Keratinocyte (primary cell): ENCODE results near the gene FAM107B. TPM values are rescaled to one million over a fixed set of nuclear protein-coding genes. Genes with fewer than 3 reads are reported as not detected.

ENCODE experiments used
- DNase-seq: peaks from one replicate; pipeline ENCODE4 v3.0.0-alpha.2; 2011; ENCODE audit warnings: low read depth, missing footprints, low spot score
- FAIRE-seq: peaks from 2 replicates; lab custom pipeline; 2011; peaks lifted over from hg19 to GRCh38; lab: Jason Lieb, UNC
- H2AFZ ChIP-seq: 2 replicates; pipeline ENCODE4 v1.6.0; 2012; ENCODE audit warnings: low read length, control low read depth, inconsistent platforms; ENCODE audit not compliant: control insufficient read depth
- H3K27ac ChIP-seq: 2 replicates; pipeline ENCODE4 v1.5.1; 2011; ENCODE audit warnings: low read length; ENCODE audit not compliant: control insufficient read depth, insufficient read depth
- H3K27me3 ChIP-seq: 3 replicates; pipeline ENCODE4 v1.6.0; 2011; ENCODE audit warnings: low read length; ENCODE audit not compliant: control insufficient read depth, insufficient read depth; ENCODE audit errors: extremely low read depth
- H3K36me3 ChIP-seq, 2 experiments: 2 replicates in 1 of 2; 3 replicates in 1 of 2; pipeline ENCODE4 v1.5.1; 2011; ENCODE audit warnings: low read length in 2 of 2, mild to moderate bottlenecking in 1 of 2; ENCODE audit not compliant: control insufficient read depth in 2 of 2, insufficient read depth in 2 of 2; ENCODE audit errors: extremely low read depth in 1 of 2
- H3K4me1 ChIP-seq: 3 replicates; pipeline ENCODE4 v1.5.1; 2011; ENCODE audit warnings: low read length; ENCODE audit not compliant: control insufficient read depth, insufficient read depth; ENCODE audit errors: extremely low read depth
- H3K4me2 ChIP-seq: 3 replicates; pipeline ENCODE4 v1.6.0; 2011; ENCODE audit warnings: low read depth, low read length; ENCODE audit not compliant: control insufficient read depth, insufficient read depth; ENCODE audit errors: extremely low read depth
- H3K4me3 ChIP-seq, 3 experiments: fragments of 200-600 bp in 1 of 3; sonication (generic) in 1 of 3; 2 replicates in 2 of 3; 3 replicates in 1 of 3; pipeline ENCODE4 v1.5.1; 2011 to 2016; ENCODE audit warnings: low read length in 3 of 3, mild to moderate bottlenecking in 3 of 3, control low read depth in 2 of 3, inconsistent platforms in 1 of 3, low read depth in 1 of 3, mixed read lengths in 1 of 3, mixed run types in 1 of 3, moderate library complexity in 1 of 3; ENCODE audit not compliant: control insufficient read depth in 2 of 3, insufficient read depth in 2 of 3; ENCODE audit errors: extremely low read depth in 1 of 3
- H3K79me2 ChIP-seq: 2 replicates; pipeline ENCODE4 v1.6.0; 2012; ENCODE audit warnings: low read length; ENCODE audit not compliant: control insufficient read depth, insufficient read depth
- H3K9ac ChIP-seq: 3 replicates; pipeline ENCODE4 v1.6.0; 2011; ENCODE audit warnings: low read length; ENCODE audit not compliant: control insufficient read depth, insufficient read depth; ENCODE audit errors: extremely low read depth
- H3K9me1 ChIP-seq: 3 replicates; pipeline ENCODE4 v1.6.0; 2011; ENCODE audit warnings: low read length; ENCODE audit not compliant: control insufficient read depth, insufficient read depth; ENCODE audit errors: extremely low read depth
- H3K9me3 ChIP-seq: 2 replicates; pipeline ENCODE4 v1.5.1; 2012; ENCODE audit warnings: low read depth, low read length; ENCODE audit not compliant: control insufficient read depth
- H4K20me1 ChIP-seq: 3 replicates; pipeline ENCODE4 v1.6.0; 2011; ENCODE audit warnings: low read length; ENCODE audit not compliant: control insufficient read depth, insufficient read depth; ENCODE audit errors: extremely low read depth
- EZH2 ChIP-seq: IDR thresholded peaks from one replicate; pipeline ENCODE4 v1.6.1; 2012; ENCODE audit warnings: inconsistent platforms, mild to moderate bottlenecking, low read length, moderate library complexity
- dilution Hi-C: fragments of 300-500 bp; cut with MboI; formaldehyde crosslinking; loops from one replicate; pipeline ENCODE4 v1.7.0; 2020; ENCODE audit warnings: low sequenced_read_pairs; ENCODE audit not compliant: extremely low pct_ligation_motif_present
- polyA plus RNA-seq, 5 experiments: library from polyadenylated mRNA; depleted of rRNA in 3 of 5; stranded (reverse) in 3 of 5; stranded (forward) in 1 of 5; unstranded in 1 of 5; fragments of >200 nt; gene quantifications; 1 replicate in 1 of 5; 2 replicates in 3 of 5; 3 replicates in 1 of 5; pipeline versions ENCODE4 v1.2.1 to v1.2.3, GENCODE V29; 2011 to 2012; ENCODE audit warnings: missing spikeins in 2 of 5, low read depth in 1 of 5, low replicate concordance in 1 of 5
- TF ChIP-seq, protein P1 (sequence below), 3 experiments: IDR thresholded peaks in 1 of 3; conservative IDR thresholded peaks in 1 of 3; optimal IDR thresholded peaks in 1 of 3; 2 replicates in 2 of 3; 3 replicates in 1 of 3; pipeline versions ENCODE3 to v1.5.1; 2011; ENCODE audit warnings: low read length in 3 of 3, mild to moderate bottlenecking in 3 of 3, moderate library complexity in 2 of 3, control low read depth in 1 of 3, inconsistent platforms in 1 of 3; ENCODE audit not compliant: insufficient read depth in 2 of 3; ENCODE audit errors: extremely low read depth in 1 of 3

FAM107B gene
- polyA plus RNA-seq, 1 donor (not counting 4 experiments of a cell fraction or from before 2014, with no cell fraction given), result 8.7 TPM

DNA sequence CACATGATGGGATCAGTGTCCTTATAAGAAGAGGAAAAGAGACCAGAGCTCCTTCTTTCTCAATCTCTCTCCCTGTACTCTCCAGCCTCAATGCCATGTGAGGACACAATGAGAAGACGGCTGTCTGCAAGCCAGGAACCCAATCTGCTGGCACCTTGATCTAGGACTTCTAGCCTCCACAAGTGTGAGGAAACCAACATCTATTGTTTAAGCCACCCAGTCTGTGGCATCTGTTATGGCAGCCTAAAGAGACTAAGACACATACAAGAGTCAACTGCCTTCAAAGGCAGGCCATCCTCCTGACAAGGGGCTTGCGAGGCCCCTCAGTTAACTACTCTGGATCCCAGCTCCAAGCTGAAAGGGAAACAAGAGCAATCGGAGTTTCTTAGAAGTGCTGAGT is 225.7 kb downstream of the FAM107B start:
- no peak for DNase-seq
- H3K9ac ChIP-seq, result no peak overlapping the region
- H3K79me2 ChIP-seq, result no peaks in the 10 kb centered on the region
- no peak overlapping the region for H3K4me3 ChIP-seq
- TF ChIP-seq EZH2, result no peak
- TF ChIP-seq, protein P1, sequence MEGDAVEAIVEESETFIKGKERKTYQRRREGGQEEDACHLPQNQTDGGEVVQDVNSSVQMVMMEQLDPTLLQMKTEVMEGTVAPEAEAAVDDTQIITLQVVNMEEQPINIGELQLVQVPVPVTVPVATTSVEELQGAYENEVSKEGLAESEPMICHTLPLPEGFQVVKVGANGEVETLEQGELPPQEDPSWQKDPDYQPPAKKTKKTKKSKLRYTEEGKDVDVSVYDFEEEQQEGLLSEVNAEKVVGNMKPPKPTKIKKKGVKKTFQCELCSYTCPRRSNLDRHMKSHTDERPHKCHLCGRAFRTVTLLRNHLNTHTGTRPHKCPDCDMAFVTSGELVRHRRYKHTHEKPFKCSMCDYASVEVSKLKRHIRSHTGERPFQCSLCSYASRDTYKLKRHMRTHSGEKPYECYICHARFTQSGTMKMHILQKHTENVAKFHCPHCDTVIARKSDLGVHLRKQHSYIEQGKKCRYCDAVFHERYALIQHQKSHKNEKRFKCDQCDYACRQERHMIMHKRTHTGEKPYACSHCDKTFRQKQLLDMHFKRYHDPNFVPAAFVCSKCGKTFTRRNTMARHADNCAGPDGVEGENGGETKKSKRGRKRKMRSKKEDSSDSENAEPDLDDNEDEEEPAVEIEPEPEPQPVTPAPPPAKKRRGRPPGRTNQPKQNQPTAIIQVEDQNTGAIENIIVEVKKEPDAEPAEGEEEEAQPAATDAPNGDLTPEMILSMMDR (optimal IDR thresholded peaks at IDR 0.05 in 1 of 3, IDR thresholded peaks at IDR 0.05 in 1 of 3, conservative IDR thresholded peaks at IDR 0.05 in 1 of 3; ENCODE audit: extremely low read depth in 1 of 3, insufficient read depth in 2 of 3, low read length in 3 of 3), result no peak
- H2AFZ ChIP-seq, result no peak overlapping the region
- no peaks in the 10 kb centered on the region for H3K9me3 ChIP-seq
- H3K36me3 ChIP-seq, result peaks cover 0 to 3% of the 10 kb centered on the region in 2 experiments
- dilution Hi-C loops, result no loop called here
- H3K4me2 ChIP-seq, result no peak overlapping the region
- no peak overlapping the region for H3K27ac ChIP-seq
- H3K27me3 ChIP-seq, result no peaks in the 10 kb centered on the region
- H3K4me1 ChIP-seq, result peaks cover 4% of the 10 kb centered on the region
- H4K20me1 ChIP-seq, result no peaks in the 10 kb centered on the region
- FAIRE-seq, result no peak
- H3K9me1 ChIP-seq, result no peaks in the 10 kb centered on the region

DNA sequence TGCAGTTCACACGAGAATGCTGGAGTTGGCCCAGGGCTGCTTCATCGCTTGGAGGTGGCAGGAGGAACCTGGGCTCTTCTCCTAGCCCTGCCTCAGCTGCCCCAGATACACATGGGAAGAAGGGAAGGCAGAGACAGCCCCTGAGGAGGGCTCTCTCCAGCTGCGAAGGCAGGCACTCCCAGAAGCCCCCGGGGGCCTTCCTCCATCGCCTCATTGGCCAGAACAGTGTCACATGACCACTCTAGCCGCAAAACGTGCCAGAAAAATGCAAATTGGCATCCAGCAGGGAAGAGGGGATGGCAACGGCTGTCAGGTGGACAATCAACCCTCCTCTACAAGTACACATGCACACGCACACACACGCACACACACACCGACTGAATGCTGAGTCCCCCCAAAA is 226.2 kb downstream of the FAM107B start:
- Histone ChIP-seq H3K4me1 (no peaks in the 10 kb centered on the region), H3K9ac (no peak overlapping the region), H3K36me3 (peaks cover 0 to 3% of the 10 kb centered on the region in 2 experiments), H3K4me2 (no peak overlapping the region), H3K79me2 (no peaks in the 10 kb centered on the region), H2AFZ (no peak overlapping the region), H3K4me3 (no peak overlapping the region), H3K9me3 (no peaks in the 10 kb centered on the region), H3K27me3 (no peaks in the 10 kb centered on the region), H3K9me1 (no peaks in the 10 kb centered on the region), H4K20me1 (no peaks in the 10 kb centered on the region), H3K27ac (no peak overlapping the region)
- FAIRE-seq (no peak), DNase-seq (no peak)
- TF ChIP-seq EZH2, result no peak
- TF ChIP-seq, protein P1 (optimal IDR thresholded peaks at IDR 0.05 in 1 of 3, IDR thresholded peaks at IDR 0.05 in 1 of 3, conservative IDR thresholded peaks at IDR 0.05 in 1 of 3; ENCODE audit: extremely low read depth in 1 of 3, insufficient read depth in 2 of 3, low read length in 3 of 3), result no peak
- dilution Hi-C loops, result no loop called here
